K562 (cell line): ENCODE results near the gene IZUMO4. TPM values are rescaled to one million over a fixed set of nuclear protein-coding genes. Genes with fewer than 3 reads are reported as not detected.
A peak's percentile ranks its signal among the peaks of the same experiment; 100 is the strongest.

Experiments used
- CAMTA2 ChIP-seq: fragments of 250-450 bp; sonication (Bioruptor Pico); conservative IDR thresholded peaks from 2 replicates; pipeline ENCODE4 v1.5.1; 2022
- KAT7 ChIP-seq: sonication (generic); formaldehyde crosslinking; IDR thresholded peaks from 2 replicates; pipeline ENCODE4 v1.8.0; 2022; ENCODE audit warnings: missing genetic modification reagents, mild to moderate bottlenecking, borderline replicate concordance
- NFRKB ChIP-seq: fragments of 450-650 bp; IDR thresholded peaks from 2 replicates; pipeline ENCODE4 v1.6.1; 2016; ENCODE audit warnings: low read depth
- PRDM10 ChIP-seq: fragments of 450-650 bp; IDR thresholded peaks from 2 replicates; pipeline ENCODE4 v1.6.1; 2018; ENCODE audit not compliant: partially characterized antibody
- ZBTB26 ChIP-seq: fragments of 450-650 bp; formaldehyde crosslinking; IDR thresholded peaks from 2 replicates; pipeline ENCODE4 v1.4.0; 2022; ENCODE audit warnings: missing genetic modification characterization
- ZNF347 ChIP-seq: fragments of 450-650 bp; formaldehyde crosslinking; IDR thresholded peaks from 2 replicates; pipeline ENCODE4 v1.4.0; 2020; ENCODE audit warnings: low read depth, mild to moderate bottlenecking, moderate library complexity
- polyA plus RNA-seq, 8 experiments: library from polyadenylated mRNA; depleted of rRNA in 4 of 8; stranded (reverse) in 5 of 8; unstranded in 3 of 8; fragments of >200 nt; fragmentation: Nextera tagmentation in 2 of 8; fragmentation: Illumina TruSeq in 1 of 8; extraction: Ambion mirVana in 2 of 8; extraction: Trizol in 1 of 8; gene quantifications; 2 replicates each; pipeline versions ENCODE4 v1.2.1 to v1.2.3, GENCODE V29; 2011 to 2014; ENCODE audit warnings: inconsistent platforms in 1 of 8, missing spikeins in 1 of 8
- total RNA-seq, 7 experiments: library from RNA; depleted of rRNA in 6 of 7; stranded (reverse); fragments of >200 nt in 6 of 7; fragmentation: Illumina TruSeq in 2 of 7; extraction: Trizol in 2 of 7; gene quantifications; 2 replicates each; pipeline versions ENCODE4 v1.2.1 to v1.2.3, GENCODE V29; 2011 to 2021; ENCODE audit warnings: low replicate concordance in 1 of 7

IZUMO4 gene
- total and polyA plus RNA-seq, 9 of the 15 experiments (the other 6 are each of a cell fraction or from before 2014, with no cell fraction given): 0.07 to 3.9 (median 1.2) TPM

- TF ChIP-seq PRDM10: no peak
- no peak; the same call in 1 of the 2 replicates for TF ChIP-seq NFRKB
- no peak for TF ChIP-seq CAMTA2 (CRISPR knock-in tag)
- no peak for TF ChIP-seq ZNF347 (CRISPR knock-in tag)
- no peak for TF ChIP-seq ZBTB26 (CRISPR knock-in tag)
- 0 out of 2 replicates have a peak, but pooled peaks have one; percentile 9 for TF ChIP-seq KAT7 (CRISPR knock-in tag)
- TF ChIP-seq, all 486 proteins: peak for 19
Observed at GRCh38 chr19:2058570-2059421, 37.9 kb upstream of the IZUMO4 start (continued).
